Peyer's patch (tissue), 4 donors: ENCODE results near the gene SLC11A1. TPM values are rescaled to one million over a fixed set of nuclear protein-coding genes. Genes with fewer than 3 reads are reported as not detected.

Experiments
- DNase-seq, 3 donors: peaks; one replicate each; pipeline ENCODE4 v3.0.0-alpha.2; 2017 to 2019
- H3K27ac ChIP-seq, 4 donors: fragments of 200-600 bp; sonication (generic); one replicate each; pipeline ENCODE4 v1.5.1; 2016 to 2019
- H3K27me3 ChIP-seq, 2 donors: fragments of 200-600 bp; sonication (generic); one replicate each; pipeline ENCODE4 v1.5.1; 2019
- H3K36me3 ChIP-seq, 3 donors: fragments of 200-600 bp; sonication (generic); one replicate each; pipeline ENCODE4 v1.5.1; 2016 to 2019
- H3K4me1 ChIP-seq, 4 donors: fragments of 200-600 bp; sonication (generic); one replicate each; pipeline ENCODE4 v1.5.1; 2016 to 2019
- H3K4me3 ChIP-seq, 4 donors: fragments of 200-600 bp; sonication (generic); 1 replicate in 3 of 4; 2 replicates in 1 of 4; pipeline ENCODE4 v1.5.1; 2016 to 2019; ENCODE audit warnings: mild to moderate bottlenecking in 1 of 4
- H3K9me3 ChIP-seq, 4 donors: fragments of 200-600 bp; sonication (generic); one replicate each; pipeline ENCODE4 v1.5.1; 2016 to 2019; ENCODE audit warnings: mild to moderate bottlenecking in 1 of 4
- POLR2A ChIP-seq, 2 donors: fragments of 450-650 bp; IDR thresholded peaks; one replicate each; pipeline ENCODE4 v1.5.1; 2017; ENCODE audit warnings: antibody characterized with exemption in 2 of 2, mild to moderate bottlenecking in 2 of 2, moderate library complexity in 2 of 2
- total RNA-seq, 4 donors: library from RNA; depleted of rRNA; stranded (reverse); fragments of >200 nt; gene quantifications; one replicate each; pipeline ENCODE4 v1.1.0, GENCODE V29; 2016
- TF ChIP-seq, protein P1 (sequence below), 6 experiments: fragments of 450-650 bp in 4 of 6; fragments of 200-600 bp in 2 of 6; sonication (generic) in 1 of 6; IDR thresholded peaks; one replicate each; pipeline ENCODE4 v1.5.1; 2017 to 2019; ENCODE audit warnings: antibody characterized with exemption in 6 of 6, mild to moderate bottlenecking in 3 of 6, moderate library complexity in 1 of 6

The SLC11A1 gene
- total RNA-seq, 4 donors from 2014 or later, result 2.8 to 21.5 (median 8.6) TPM

DNA sequence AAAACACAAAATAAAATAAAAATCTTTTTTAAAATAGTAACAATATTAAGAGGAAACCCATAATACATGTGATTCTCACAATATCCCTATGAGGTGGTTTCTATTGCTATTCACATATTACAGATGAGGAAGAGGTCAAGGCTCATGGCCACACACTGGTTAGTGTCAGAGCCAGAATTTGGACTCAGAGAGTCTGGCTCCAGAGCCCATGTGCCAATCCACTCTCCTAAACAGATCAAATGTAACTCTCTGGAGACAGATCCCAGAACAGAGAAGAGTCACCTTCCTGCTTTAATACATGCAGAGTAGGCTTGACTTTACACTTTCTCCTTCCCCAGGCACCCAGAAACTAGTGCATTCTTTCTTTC, 10.1 kb upstream of the SLC11A1 start:
- no peaks in the 10 kb centered on the region for H3K9me3 ChIP-seq
- no peaks in the 10 kb centered on the region for H3K27me3 ChIP-seq
- no peaks in the 10 kb centered on the region for H3K36me3 ChIP-seq
- H3K4me3 ChIP-seq, result no peak overlapping the region
- no peak for DNase-seq
- H3K27ac ChIP-seq, result no peak overlapping the region
- H3K4me1 ChIP-seq, result no peaks in the 10 kb centered on the region
- TF ChIP-seq, protein P1, sequence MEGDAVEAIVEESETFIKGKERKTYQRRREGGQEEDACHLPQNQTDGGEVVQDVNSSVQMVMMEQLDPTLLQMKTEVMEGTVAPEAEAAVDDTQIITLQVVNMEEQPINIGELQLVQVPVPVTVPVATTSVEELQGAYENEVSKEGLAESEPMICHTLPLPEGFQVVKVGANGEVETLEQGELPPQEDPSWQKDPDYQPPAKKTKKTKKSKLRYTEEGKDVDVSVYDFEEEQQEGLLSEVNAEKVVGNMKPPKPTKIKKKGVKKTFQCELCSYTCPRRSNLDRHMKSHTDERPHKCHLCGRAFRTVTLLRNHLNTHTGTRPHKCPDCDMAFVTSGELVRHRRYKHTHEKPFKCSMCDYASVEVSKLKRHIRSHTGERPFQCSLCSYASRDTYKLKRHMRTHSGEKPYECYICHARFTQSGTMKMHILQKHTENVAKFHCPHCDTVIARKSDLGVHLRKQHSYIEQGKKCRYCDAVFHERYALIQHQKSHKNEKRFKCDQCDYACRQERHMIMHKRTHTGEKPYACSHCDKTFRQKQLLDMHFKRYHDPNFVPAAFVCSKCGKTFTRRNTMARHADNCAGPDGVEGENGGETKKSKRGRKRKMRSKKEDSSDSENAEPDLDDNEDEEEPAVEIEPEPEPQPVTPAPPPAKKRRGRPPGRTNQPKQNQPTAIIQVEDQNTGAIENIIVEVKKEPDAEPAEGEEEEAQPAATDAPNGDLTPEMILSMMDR (IDR thresholded peaks at IDR 0.05), result no peak
- no peak for TF ChIP-seq POLR2A (IDR thresholded peaks at IDR 0.05)

DNA sequence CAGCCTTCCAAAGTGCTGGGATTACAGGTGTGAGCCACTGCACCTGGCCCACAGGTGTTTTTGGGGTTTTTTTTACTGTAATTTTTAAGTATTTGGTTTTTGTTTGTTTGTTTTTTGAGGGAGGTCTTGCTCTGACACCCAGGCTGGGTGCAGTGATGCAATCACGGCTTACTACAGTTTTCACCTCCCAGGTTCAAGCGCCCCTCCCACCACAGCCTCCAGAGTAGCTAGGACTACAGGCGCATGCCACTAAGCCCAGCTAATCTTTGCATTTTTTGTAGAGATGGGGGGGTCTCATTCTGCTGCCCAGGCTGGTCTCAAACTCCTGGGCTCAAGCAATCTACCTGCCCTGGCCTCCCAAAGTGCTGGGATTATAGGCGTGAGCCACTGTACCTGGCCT, 7.3 kb upstream of the SLC11A1 start:
- no peaks in the 10 kb centered on the region for H3K27me3 ChIP-seq
- TF ChIP-seq, protein P1 (IDR thresholded peaks at IDR 0.05), result no peak
- no peak for TF ChIP-seq POLR2A (IDR thresholded peaks at IDR 0.05)
- no peak for DNase-seq
- no peak overlapping the region for H3K27ac ChIP-seq
- no peaks in the 10 kb centered on the region for H3K36me3 ChIP-seq
- no peaks in the 10 kb centered on the region for H3K4me1 ChIP-seq
- H3K9me3 ChIP-seq, result no peaks in the 10 kb centered on the region
- no peak overlapping the region for H3K4me3 ChIP-seq

DNA sequence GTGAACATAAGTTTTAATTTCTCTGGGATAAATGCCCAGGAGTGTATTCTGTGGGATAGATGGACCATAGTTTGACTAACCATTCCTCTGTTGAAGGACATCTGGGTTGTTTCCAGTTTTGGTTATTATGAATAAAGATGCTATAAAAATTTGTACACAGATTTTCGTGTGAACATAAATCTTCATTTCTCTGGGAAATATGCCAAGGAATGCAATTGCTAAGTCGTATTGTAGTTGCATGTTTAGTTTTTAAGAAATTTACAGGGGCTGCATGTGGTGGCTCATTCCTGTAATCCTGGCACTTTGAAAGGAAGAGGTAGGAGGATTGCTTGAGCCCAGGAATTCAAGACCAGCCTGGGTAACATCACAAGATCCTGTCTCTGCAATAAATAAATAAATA, 6.9 kb upstream of the SLC11A1 start:
- Histone ChIP-seq H3K27ac (no peak overlapping the region), H3K36me3 (no peaks in the 10 kb centered on the region), H3K9me3 (no peaks in the 10 kb centered on the region), H3K4me3 (no peak overlapping the region), H3K4me1 (no peaks in the 10 kb centered on the region), H3K27me3 (no peaks in the 10 kb centered on the region)
- TF ChIP-seq POLR2A (IDR thresholded peaks at IDR 0.05), result no peak
- TF ChIP-seq, protein P1 (IDR thresholded peaks at IDR 0.05), result no peak
- DNase-seq, result no peak

DNA sequence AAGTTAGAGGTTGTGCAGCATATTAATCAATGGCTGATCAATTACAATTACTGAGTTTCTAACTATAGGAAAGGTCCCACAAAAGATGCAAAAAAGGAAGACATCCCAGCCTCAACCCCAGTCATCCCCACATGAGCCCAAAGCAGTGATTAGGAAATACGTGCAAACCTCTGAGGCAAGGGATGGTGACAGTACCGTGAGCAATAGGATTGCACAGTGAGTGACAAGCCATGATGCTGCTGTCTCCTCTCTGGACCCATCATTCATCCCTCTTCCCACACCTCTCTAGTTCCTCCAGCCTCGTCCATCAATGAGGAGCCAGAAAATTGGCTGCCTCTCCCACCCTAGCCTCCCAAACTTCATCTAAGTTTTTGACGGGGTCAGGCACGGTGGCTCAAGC, 4.0 kb upstream of the SLC11A1 start:
- TF ChIP-seq POLR2A (IDR thresholded peaks at IDR 0.05), result no peak
- TF ChIP-seq, protein P1 (IDR thresholded peaks at IDR 0.05), result no peak

DNA sequence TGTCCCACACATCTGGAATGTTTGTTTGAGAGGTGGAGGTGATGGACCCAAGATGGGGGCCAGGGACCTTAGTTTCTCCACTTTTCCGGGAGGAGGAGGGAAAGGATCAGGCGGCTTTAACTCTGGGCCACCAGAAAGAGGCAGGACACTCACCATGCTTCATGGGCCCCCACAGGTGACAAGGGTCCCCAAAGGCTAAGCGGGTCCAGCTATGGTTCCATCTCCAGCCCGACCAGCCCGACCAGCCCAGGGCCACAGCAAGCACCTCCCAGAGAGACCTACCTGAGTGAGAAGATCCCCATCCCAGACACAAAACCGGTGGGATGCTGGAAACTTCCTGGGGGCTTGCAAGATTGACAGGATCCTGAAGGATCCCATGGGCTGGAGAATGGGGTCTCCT, 712 bp downstream of the SLC11A1 start:
- H3K4me3 ChIP-seq, result no peak overlapping the region
- no peak overlapping the region for H3K27ac ChIP-seq
- H3K4me1 ChIP-seq, result peaks cover 0 to 4% (median 0%) of the 10 kb centered on the region in 4 donors

More for the DNA sequence above, 4.0 kb upstream of the SLC11A1 start:
- no peaks in the 10 kb centered on the region for H3K9me3 ChIP-seq
- H3K4me3 ChIP-seq, result no peak overlapping the region
- H3K27me3 ChIP-seq, result no peaks in the 10 kb centered on the region
- no peak overlapping the region for H3K27ac ChIP-seq
- H3K36me3 ChIP-seq, result no peaks in the 10 kb centered on the region
- H3K4me1 ChIP-seq, result no peaks in the 10 kb centered on the region
- no peak for DNase-seq

More for the DNA sequence above, 712 bp downstream of the SLC11A1 start:
- Histone ChIP-seq H3K9me3 (no peaks in the 10 kb centered on the region), H3K36me3 (no peaks in the 10 kb centered on the region), H3K27me3 (no peaks in the 10 kb centered on the region)
- TF ChIP-seq, protein P1 (IDR thresholded peaks at IDR 0.05), result no peak
- TF ChIP-seq POLR2A (IDR thresholded peaks at IDR 0.05), result no peak
- DNase-seq, result no peak
